Activated naive CD4-positive, alpha-beta T cell treated with anti-CD3 and anti-CD28 coated beads for 36 hours (primary cell): ENCODE measurements around the gene HMCN2. TPM values are rescaled to one million over a fixed set of nuclear protein-coding genes. Genes with fewer than 3 reads are reported as not detected.

Experiments
- CTCF ChIA-PET: fragments of 350-600 bp; sonication (Branson Sonifier 250); formaldehyde crosslinking; loops from one replicate; lab custom pipeline; 2021; ENCODE audit warnings: antibody characterized with exemption; lab: Charles Lee
- DNase-seq: peaks from one replicate; pipeline ENCODE4 v3.0.0-alpha.2; 2020
- H3K27ac Mint-ChIP-seq: one replicate; pipeline ENCODE4 v1.8.0; 2021; ENCODE audit warnings: mild to moderate bottlenecking, mixed read lengths
- H3K27me3 Mint-ChIP-seq: one replicate; pipeline ENCODE4 v1.8.0; 2021; ENCODE audit warnings: low read depth, mixed read lengths
- H3K36me3 Mint-ChIP-seq: one replicate; pipeline ENCODE4 v1.8.0; 2021; ENCODE audit warnings: low read depth, mixed read lengths
- H3K4me1 Mint-ChIP-seq: one replicate; pipeline ENCODE4 v1.8.0; 2021; ENCODE audit warnings: low read depth, mixed read lengths
- H3K4me3 Mint-ChIP-seq: one replicate; pipeline ENCODE4 v1.8.0; 2021; ENCODE audit warnings: mild to moderate bottlenecking, moderate library complexity, mixed read lengths
- H3K9me3 Mint-ChIP-seq: one replicate; pipeline ENCODE4 v1.8.0; 2021; ENCODE audit warnings: mixed read lengths
- intact Hi-C: fragments of 100-400 bp; cut with micrococcal nuclease; formaldehyde crosslinking; loops from one replicate; pipeline ENCODE4 v1.15.1; 2023
- total RNA-seq, 2 experiments: library from RNA; stranded (reverse); gene quantifications; one replicate each; pipeline ENCODE4 v1.2.3, GENCODE V29; 2021

Gene HMCN2
- total RNA-seq, 2 experiments from 2014 or later: not detected

- Mint-ChIP-seq H3K36me3 (no peaks in the 10 kb centered on the region), H3K4me3 (no peak overlapping the region), H3K27me3 (no peaks in the 10 kb centered on the region), H3K27ac (no peak overlapping the region), H3K9me3 (no peaks in the 10 kb centered on the region), H3K4me1 (no peaks in the 10 kb centered on the region)
- peak; percentile 58 for DNase-seq
- intact Hi-C loops: loop anchor here (1.0 to 10.0 kb wide), 3 partner anchors 101 to 459 kb away; no protein-coding TSS in a partner anchor
- CTCF ChIA-PET: interaction anchor here (2.3 to 2.8 kb wide), 2 partner anchors 236 to 238 kb away, joined by 7 to 9 read pairs; no protein-coding TSS in a partner anchor
These were observed 77.9 kb downstream of the HMCN2 start for GRCh38 chr9:130343445-130343918.

GRCh38 chr9:130344366-130344765 lies 78.8 kb downstream of the HMCN2 start:
- Mint-ChIP-seq H3K9me3 (no peaks in the 10 kb centered on the region), H3K4me1 (no peaks in the 10 kb centered on the region), H3K27ac (no peak overlapping the region), H3K36me3 (no peaks in the 10 kb centered on the region), H3K4me3 (no peak overlapping the region), H3K27me3 (no peaks in the 10 kb centered on the region)
- intact Hi-C loops: loop anchor here (10.0 kb wide), 1 partner anchor 460 kb away; no protein-coding TSS in a partner anchor
- CTCF ChIA-PET: interaction anchor here (0.5 to 2.8 kb wide), 3 partner anchors 231 to 239 kb away, joined by 4 to 9 read pairs (median 7); no protein-coding TSS in a partner anchor
- no peak for DNase-seq

GRCh38 chr9:130345009-130345896 lies 79.7 kb downstream of the HMCN2 start:
- H3K36me3 Mint-ChIP-seq: no peaks in the 10 kb centered on the region
- intact Hi-C loops: loop anchor here (10.0 kb wide), 1 partner anchor 460 kb away; no protein-coding TSS in a partner anchor
- H3K27me3 Mint-ChIP-seq: no peaks in the 10 kb centered on the region

GRCh38 chr9:130345897-130346385 lies 80.4 kb downstream of the HMCN2 start:
- CTCF ChIA-PET: no interaction called here
- Mint-ChIP-seq H3K4me3 (no peak overlapping the region), H3K9me3 (no peaks in the 10 kb centered on the region), H3K27me3 (no peaks in the 10 kb centered on the region), H3K36me3 (no peaks in the 10 kb centered on the region), H3K27ac (no peak overlapping the region), H3K4me1 (no peaks in the 10 kb centered on the region)
- no peak for DNase-seq
- intact Hi-C loops: loop anchor here (10.0 kb wide), 1 partner anchor 461 kb away; no protein-coding TSS in a partner anchor

More at GRCh38 chr9:130345009-130345896, 79.7 kb downstream of the HMCN2 start:
- no peaks in the 10 kb centered on the region for H3K4me1 Mint-ChIP-seq
- H3K4me3 Mint-ChIP-seq: no peak overlapping the region
- no peak for DNase-seq
- no peak overlapping the region for H3K27ac Mint-ChIP-seq
- CTCF ChIA-PET: no interaction called here
- no peaks in the 10 kb centered on the region for H3K9me3 Mint-ChIP-seq

- H3K9me3 Mint-ChIP-seq: no peaks in the 10 kb centered on the region
- no peaks in the 10 kb centered on the region for H3K27me3 Mint-ChIP-seq
- H3K4me1 Mint-ChIP-seq: no peaks in the 10 kb centered on the region
- H3K4me3 Mint-ChIP-seq: no peak overlapping the region
- intact Hi-C loops: loop anchor here (10.0 kb wide), 1 partner anchor 462 kb away; no protein-coding TSS in a partner anchor
- no peaks in the 10 kb centered on the region for H3K36me3 Mint-ChIP-seq
- CTCF ChIA-PET: no interaction called here
- no peak for DNase-seq
- peak overlapping the region; percentile 26 for H3K27ac Mint-ChIP-seq
These were observed 80.9 kb downstream of the HMCN2 start for GRCh38 chr9:130346431-130346830.

- Mint-ChIP-seq H3K4me1 (no peaks in the 10 kb centered on the region), H3K4me3 (no peak overlapping the region), H3K27me3 (no peaks in the 10 kb centered on the region), H3K27ac (no peak overlapping the region), H3K36me3 (no peaks in the 10 kb centered on the region), H3K9me3 (no peaks in the 10 kb centered on the region)
- DNase-seq: no peak
- CTCF ChIA-PET: no interaction called here
- intact Hi-C loops: loop anchor here (10.0 kb wide), 1 partner anchor 462 kb away; no protein-coding TSS in a partner anchor
These were observed 81.5 kb downstream of the HMCN2 start for GRCh38 chr9:130347036-130347435.

GRCh38 chr9:130347931-130348330 lies 82.4 kb downstream of the HMCN2 start:
- Mint-ChIP-seq H3K4me1 (no peaks in the 10 kb centered on the region), H3K4me3 (no peak overlapping the region), H3K36me3 (no peaks in the 10 kb centered on the region), H3K9me3 (no peaks in the 10 kb centered on the region), H3K27ac (no peak overlapping the region), H3K27me3 (no peaks in the 10 kb centered on the region)
- intact Hi-C loops: loop anchor here (10.0 kb wide), 1 partner anchor 463 kb away; no protein-coding TSS in a partner anchor
- CTCF ChIA-PET: no interaction called here
- no peak for DNase-seq

- intact Hi-C loops: loop anchor here (10.0 kb wide), 1 partner anchor 464 kb away; no protein-coding TSS in a partner anchor
- H3K4me1 Mint-ChIP-seq: no peaks in the 10 kb centered on the region
- no peak overlapping the region for H3K27ac Mint-ChIP-seq
- no peak overlapping the region for H3K4me3 Mint-ChIP-seq
- H3K9me3 Mint-ChIP-seq: no peaks in the 10 kb centered on the region
- CTCF ChIA-PET: no interaction called here
- H3K27me3 Mint-ChIP-seq: no peaks in the 10 kb centered on the region
- no peaks in the 10 kb centered on the region for H3K36me3 Mint-ChIP-seq
- no peak for DNase-seq
These were observed 82.8 kb downstream of the HMCN2 start for GRCh38 chr9:130348341-130348740.

GRCh38 chr9:130348881-130349280 lies 83.3 kb downstream of the HMCN2 start:
- no peaks in the 10 kb centered on the region for H3K9me3 Mint-ChIP-seq
- no peak overlapping the region for H3K4me3 Mint-ChIP-seq
- DNase-seq: no peak
- H3K27me3 Mint-ChIP-seq: no peaks in the 10 kb centered on the region
- CTCF ChIA-PET: no interaction called here
- no peaks in the 10 kb centered on the region for H3K4me1 Mint-ChIP-seq
- H3K36me3 Mint-ChIP-seq: no peaks in the 10 kb centered on the region
- H3K27ac Mint-ChIP-seq: no peak overlapping the region
- intact Hi-C loops: loop anchor here (10.0 kb wide), 1 partner anchor 464 kb away; no protein-coding TSS in a partner anchor

GRCh38 chr9:130349398-130349797 lies 83.8 kb downstream of the HMCN2 start:
- H3K27ac Mint-ChIP-seq: no peak overlapping the region
- intact Hi-C loops: loop anchor here (10.0 kb wide), 1 partner anchor 465 kb away; no protein-coding TSS in a partner anchor
- no peak for DNase-seq
- H3K27me3 Mint-ChIP-seq: no peaks in the 10 kb centered on the region
- no peak overlapping the region for H3K4me3 Mint-ChIP-seq
- H3K9me3 Mint-ChIP-seq: no peaks in the 10 kb centered on the region
- no peaks in the 10 kb centered on the region for H3K4me1 Mint-ChIP-seq
- no peaks in the 10 kb centered on the region for H3K36me3 Mint-ChIP-seq
- CTCF ChIA-PET: no interaction called here

GRCh38 chr9:130351343-130351742 lies 85.8 kb downstream of the HMCN2 start:
- Mint-ChIP-seq H3K27ac (no peak overlapping the region), H3K27me3 (no peaks in the 10 kb centered on the region), H3K4me1 (no peaks in the 10 kb centered on the region), H3K4me3 (no peak overlapping the region), H3K36me3 (no peaks in the 10 kb centered on the region), H3K9me3 (no peaks in the 10 kb centered on the region)
- CTCF ChIA-PET: no interaction called here
- DNase-seq: no peak
- intact Hi-C loops: no loop called here

GRCh38 chr9:130352081-130352480 lies 86.5 kb downstream of the HMCN2 start:
- H3K4me1 Mint-ChIP-seq: no peaks in the 10 kb centered on the region
- intact Hi-C loops: no loop called here
- CTCF ChIA-PET: no interaction called here
- H3K9me3 Mint-ChIP-seq: no peaks in the 10 kb centered on the region
- DNase-seq: no peak
- H3K27ac Mint-ChIP-seq: no peak overlapping the region
- no peaks in the 10 kb centered on the region for H3K36me3 Mint-ChIP-seq
- no peaks in the 10 kb centered on the region for H3K27me3 Mint-ChIP-seq
- H3K4me3 Mint-ChIP-seq: no peak overlapping the region
